HG02885 (cell line): ENCODE results near the gene PLA1A.
"Not testable (repeated sequence)": the region's sequence is repeated elsewhere in the genome, so short reads cannot be mapped to it uniquely, and the experiment has no call there.

Experiments
- ATAC-seq: cut with Tn5 transposase; IDR thresholded peaks from one replicate; pipeline ENCODE4 v1.9.1; 2021; ENCODE audit warnings: mild to moderate bottlenecking; ENCODE audit not compliant: unreplicated experiment, poor library complexity

PLA1A gene

DNA sequence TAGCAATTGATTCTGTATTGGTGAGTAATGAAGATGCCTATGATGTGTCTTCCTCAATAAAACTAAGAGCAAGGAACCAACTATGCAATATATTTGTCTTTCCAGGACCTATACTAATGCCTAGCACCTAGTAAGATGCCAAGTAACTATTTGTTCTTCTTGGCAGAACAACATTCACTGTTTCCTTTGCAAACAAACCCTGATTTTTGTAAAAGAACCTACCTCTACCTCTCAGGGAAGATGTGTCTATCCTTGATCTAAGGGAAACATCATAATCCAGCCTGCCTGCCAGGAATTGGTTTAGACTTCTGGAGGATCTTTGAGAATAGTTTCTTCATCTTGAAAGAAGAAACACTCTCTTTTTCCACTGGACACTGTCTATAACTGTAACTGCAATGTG, 22.2 kb upstream of the PLA1A start:
- no peak for ATAC-seq

- ATAC-seq, result peak; percentile 71
Measured at GRCh38 chr3:119579366-119580066, 18.2 kb upstream of the PLA1A start, which contains the start of gene ADPRH. ADPRH (plus strand) TSS chr3:119579492; CDS start chr3:119582170, 2,678 bp downstream.

GRCh38 chr3:119580067-119580760, 17.5 kb upstream of the PLA1A start:
- ATAC-seq, result peak; percentile 65

DNA sequence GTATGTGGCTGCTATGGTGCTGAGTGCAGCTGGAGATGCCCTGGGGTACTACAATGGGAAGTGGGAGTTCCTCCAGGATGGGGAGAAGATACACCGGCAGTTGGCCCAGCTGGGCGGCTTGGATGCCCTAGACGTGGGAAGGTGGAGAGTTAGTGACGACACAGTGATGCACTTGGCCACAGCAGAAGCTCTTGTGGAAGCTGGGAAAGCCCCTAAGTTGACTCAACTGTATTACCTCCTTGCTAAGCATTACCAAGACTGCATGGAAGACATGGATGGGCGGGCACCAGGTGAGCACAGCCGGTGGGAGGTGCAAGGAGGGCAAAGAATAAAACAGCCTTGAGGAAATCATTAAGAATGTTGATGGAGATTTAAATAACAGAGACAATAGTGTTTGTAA, 15.5 kb upstream of the PLA1A start:
- peak; percentile 52 for ATAC-seq

- no peak for ATAC-seq
Measured at GRCh38 chr3:119585208-119585607, 12.5 kb upstream of the PLA1A start.

- no peak for ATAC-seq
Measured at GRCh38 chr3:119585856-119586570, 11.7 kb upstream of the PLA1A start.

DNA sequence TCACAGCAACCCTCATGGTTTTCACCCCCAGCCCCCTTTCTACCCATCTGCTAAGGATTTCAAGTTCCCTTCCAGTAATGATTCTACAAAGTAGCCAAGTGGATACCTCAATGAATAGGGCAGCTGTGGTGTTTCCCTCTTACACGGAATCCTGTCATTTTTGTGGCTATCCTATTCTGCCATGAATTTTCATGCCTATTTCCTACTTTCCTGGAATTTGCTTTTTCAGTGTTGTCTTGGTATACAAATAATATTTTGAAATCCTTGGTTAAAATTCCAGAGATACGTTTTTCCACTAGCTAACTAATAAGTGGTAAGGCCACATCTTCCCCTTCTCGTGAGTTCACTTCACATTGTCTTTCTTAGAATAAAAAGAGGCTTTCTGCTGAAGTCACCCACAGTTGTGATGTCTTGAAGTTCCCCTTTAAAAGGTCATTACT, 10.9 kb upstream of the PLA1A start:
- ATAC-seq, result no peak

GRCh38 chr3:119588112-119588511, 9.6 kb upstream of the PLA1A start:
- ATAC-seq, result peak; percentile 72

GRCh38 chr3:119589102-119589773, 8.4 kb upstream of the PLA1A start:
- ATAC-seq, result no peak

DNA sequence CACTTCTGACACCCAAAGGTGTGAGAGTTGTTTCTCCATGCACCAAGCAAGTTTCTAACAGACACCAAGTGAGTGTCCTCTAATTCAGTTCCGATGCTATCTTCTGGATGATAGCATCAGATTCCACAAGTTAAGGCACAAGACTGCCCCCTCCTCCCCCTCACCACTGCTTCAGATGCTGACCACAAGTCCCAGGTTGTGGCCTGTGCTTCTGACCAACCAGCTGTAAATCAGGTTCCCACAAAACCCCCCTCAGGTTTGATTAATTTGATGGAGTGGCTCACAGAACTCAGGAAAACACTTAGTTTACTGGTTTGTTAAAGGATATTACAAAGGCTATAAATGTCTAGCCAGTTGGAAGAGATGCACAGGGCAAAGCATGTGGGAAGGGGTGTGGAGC, 7.0 kb upstream of the PLA1A start:
- no peak for ATAC-seq

DNA sequence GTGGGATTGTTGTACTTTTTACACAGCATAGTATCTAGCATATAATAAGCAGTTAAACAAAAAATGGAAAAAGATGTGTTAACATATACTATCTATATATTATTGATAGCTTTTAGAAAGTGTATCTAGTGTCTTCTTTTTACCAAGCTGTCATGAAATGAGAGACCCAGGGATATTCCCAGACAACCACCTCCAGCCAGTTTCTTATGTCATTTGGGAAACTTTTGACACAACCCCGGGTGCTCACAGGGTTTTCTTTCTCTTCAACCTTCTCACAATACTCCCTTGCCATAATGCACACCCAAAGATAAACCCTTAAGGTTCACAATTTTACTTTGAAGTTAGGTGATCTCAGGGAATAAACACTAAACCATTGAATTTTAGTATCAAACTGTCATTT, 4.8 kb upstream of the PLA1A start:
- no peak for ATAC-seq

GRCh38 chr3:119594066-119594465, 3.6 kb upstream of the PLA1A start:
- ATAC-seq, result no peak

DNA sequence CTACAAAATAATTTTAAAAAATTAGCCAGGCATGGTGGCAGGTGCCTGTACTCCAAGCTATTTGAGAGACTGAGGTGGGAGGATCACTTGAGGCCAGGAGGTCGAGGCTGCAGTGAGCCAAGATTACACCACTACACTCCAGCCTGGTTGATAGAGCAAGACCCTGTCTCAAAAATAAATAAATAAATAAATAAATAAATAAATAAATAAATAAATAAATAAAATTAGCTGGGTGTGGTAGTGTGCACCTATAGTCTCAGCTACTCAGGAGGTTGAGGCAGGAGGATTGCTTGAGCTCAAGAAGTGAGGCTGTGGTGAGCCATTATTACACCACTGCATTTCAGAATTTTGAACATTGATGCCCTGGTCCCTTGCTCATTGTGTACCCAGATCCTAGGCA, 2.8 kb upstream of the PLA1A start:
- ATAC-seq, result not testable (repeated sequence)

- no peak for ATAC-seq
Measured at GRCh38 chr3:119595639-119596334, 1.9 kb upstream of the PLA1A start.

DNA sequence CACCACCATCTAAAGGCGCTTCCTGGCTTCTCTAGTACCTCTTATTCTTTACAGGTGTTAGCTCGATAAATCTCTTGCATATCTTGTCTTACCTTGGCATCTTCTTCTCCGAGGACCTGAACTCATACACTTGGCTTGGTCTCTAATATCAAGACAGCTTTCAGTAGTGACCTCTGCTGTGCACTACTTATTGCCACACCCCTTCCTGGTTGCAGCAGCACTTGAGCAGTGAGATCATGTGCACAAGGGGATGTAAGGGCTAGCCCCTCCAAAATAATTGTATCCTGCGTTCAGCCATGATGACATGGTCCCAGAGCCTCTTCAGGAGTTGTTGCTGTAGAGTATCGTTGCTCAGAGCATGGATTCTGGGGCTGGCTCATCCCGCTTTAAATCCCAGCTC, 1.3 kb upstream of the PLA1A start:
- ATAC-seq, result no peak

GRCh38 chr3:119598410-119599098, 869 bp downstream of the PLA1A start:
- ATAC-seq, result peak; percentile 49

DNA sequence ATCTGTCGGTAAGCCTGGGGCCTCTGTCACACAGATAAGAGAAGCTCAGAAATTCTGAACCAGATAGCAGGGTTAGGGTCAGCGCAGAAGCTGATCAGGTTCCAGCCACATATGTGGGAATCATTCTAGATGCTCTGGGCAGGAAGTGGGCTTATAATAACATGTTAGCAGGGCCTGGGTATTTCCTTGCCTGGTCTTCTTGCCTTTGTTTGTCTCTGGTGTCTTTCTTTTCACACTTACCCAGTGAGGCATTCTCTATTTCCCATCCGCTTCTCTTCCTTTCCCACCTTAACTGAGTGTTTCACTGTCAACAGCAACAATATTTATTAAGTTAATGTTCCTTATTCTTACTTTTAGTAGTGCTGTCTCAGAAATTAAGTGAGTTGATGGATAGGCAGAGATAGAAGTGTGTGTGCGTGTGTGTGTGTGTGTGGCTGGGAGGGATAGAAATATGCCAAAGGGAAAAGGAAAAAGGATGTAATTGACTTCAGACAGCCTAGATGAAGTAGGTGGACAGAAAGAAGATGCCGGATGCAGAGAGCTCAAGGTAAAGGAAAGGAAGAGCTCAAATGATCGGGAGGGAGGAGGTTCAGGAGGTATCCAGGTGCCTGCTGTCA, 2.0 kb downstream of the PLA1A start:
- no peak for ATAC-seq

GRCh38 chr3:119600732-119601131, 3.0 kb downstream of the PLA1A start:
- ATAC-seq, result peak; percentile 76

DNA sequence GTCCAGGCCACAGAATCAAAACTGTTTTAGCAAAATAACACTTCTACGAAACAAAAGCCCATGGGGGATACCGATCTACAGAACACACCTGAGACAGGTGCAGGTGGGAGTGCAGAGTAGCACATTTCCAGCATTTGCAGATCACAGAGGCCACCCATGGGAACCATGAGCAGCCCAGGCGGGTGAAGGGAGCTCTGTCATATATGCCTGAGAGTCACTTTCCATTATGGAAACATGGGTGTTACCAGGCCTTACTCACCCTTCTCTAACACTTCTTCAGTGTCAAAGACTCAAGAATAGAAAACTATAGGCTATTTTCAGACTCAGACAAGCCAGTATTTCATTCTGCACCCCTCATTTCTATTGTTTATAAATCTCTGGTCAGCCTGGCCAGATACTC, 3.5 kb downstream of the PLA1A start:
- no peak for ATAC-seq
